ENCODE data around the gene INO80C. TPM values are rescaled to one million over a fixed set of nuclear protein-coding genes. Genes with fewer than 3 reads are reported as not detected.

INO80C gene
- total RNA-seq, 1 donor from 2014 or later: 25.8 TPM

DNA sequence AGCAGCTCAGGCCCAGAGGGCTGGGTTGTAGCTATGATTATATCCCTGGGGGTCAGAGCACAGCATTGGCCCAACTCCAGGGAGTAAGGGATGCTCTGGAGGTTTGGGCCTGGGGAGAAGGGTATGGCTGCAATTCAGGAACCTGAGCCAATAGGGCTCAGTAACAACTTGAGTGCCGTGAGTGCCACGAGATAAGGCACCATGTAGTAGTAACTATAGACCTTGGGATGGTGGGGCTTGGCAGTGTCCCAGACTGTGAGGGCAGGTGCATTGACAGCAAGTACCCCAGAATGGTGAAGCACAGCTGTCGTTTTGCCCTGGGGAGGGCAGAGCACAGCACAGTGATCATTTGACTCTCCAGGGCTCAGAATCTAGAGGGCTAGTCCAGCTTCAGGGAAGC, 75.5 kb downstream of the INO80C start:
- intact Hi-C loops (cut with DNase I): no loop called here
- no peak for ATAC-seq
- H3K36me3 ChIP-seq: no peaks in the 10 kb centered on the region
- TF ChIP-seq, protein P1, sequence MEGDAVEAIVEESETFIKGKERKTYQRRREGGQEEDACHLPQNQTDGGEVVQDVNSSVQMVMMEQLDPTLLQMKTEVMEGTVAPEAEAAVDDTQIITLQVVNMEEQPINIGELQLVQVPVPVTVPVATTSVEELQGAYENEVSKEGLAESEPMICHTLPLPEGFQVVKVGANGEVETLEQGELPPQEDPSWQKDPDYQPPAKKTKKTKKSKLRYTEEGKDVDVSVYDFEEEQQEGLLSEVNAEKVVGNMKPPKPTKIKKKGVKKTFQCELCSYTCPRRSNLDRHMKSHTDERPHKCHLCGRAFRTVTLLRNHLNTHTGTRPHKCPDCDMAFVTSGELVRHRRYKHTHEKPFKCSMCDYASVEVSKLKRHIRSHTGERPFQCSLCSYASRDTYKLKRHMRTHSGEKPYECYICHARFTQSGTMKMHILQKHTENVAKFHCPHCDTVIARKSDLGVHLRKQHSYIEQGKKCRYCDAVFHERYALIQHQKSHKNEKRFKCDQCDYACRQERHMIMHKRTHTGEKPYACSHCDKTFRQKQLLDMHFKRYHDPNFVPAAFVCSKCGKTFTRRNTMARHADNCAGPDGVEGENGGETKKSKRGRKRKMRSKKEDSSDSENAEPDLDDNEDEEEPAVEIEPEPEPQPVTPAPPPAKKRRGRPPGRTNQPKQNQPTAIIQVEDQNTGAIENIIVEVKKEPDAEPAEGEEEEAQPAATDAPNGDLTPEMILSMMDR (IDR thresholded peaks at IDR 0.05): no peak
- DNase-seq: no peak
- no peak overlapping the region for H3K27ac ChIP-seq
- H3K4me3 ChIP-seq: no peak overlapping the region
- no peaks in the 10 kb centered on the region for H3K27me3 ChIP-seq (ENCODE audit: low read depth)
- peaks cover 7% of the 10 kb centered on the region for H3K9me3 ChIP-seq
- H3K4me1 ChIP-seq: no peaks in the 10 kb centered on the region

DNA sequence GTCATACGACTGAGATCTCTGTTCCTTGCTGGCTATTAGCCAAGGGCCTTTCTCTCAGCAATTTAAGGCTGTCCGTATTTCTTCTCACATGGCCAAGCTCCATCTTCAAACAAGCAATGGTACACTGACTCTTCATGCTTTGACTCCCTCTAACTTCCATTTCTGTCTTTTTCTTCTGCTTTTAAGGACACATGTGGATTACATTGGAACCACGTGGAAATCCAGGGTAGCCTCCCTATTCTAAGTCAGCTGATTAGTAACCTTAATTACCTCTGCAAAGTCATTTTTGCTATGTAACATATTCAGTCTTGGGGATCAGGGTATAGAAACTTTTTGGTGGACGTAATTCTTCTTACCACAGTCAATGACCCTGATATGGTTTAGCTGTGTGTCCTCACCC, 79.2 kb downstream of the INO80C start:
- Histone ChIP-seq H3K27ac (no peak overlapping the region), H3K36me3 (no peaks in the 10 kb centered on the region), H3K27me3 (ENCODE audit: low read depth) (no peaks in the 10 kb centered on the region), H3K9me3 (peaks cover 11% of the 10 kb centered on the region), H3K4me3 (no peak overlapping the region), H3K4me1 (peaks cover 12% of the 10 kb centered on the region)
- intact Hi-C loops (cut with DNase I): no loop called here
- ATAC-seq: no peak
- TF ChIP-seq, protein P1 (IDR thresholded peaks at IDR 0.05): no peak
- no peak for DNase-seq

Other genes with a start within 250 kb of the INO80C start
- 18.8 TPM for gene ZSCAN30, start 207.7 kb downstream of the INO80C start, total RNA-seq
- gene ZNF24, start 153.5 kb downstream of the INO80C start, total RNA-seq: 51.8 TPM
- 4.4 TPM for gene ZNF396, start 120.6 kb downstream of the INO80C start, total RNA-seq
- 57.2 TPM for gene GALNT1, start 83.8 kb upstream of the INO80C start, total RNA-seq

Data from lower lobe of right lung (tissue), 2 donors.